GM19240 (cell line): ENCODE data around the gene GTPBP4.

ENCODE experiments used
- DNase-seq: peaks from one replicate; pipeline ENCODE4 v3.0.0; 2011; ENCODE audit warnings: low spot score; ENCODE audit not compliant: insufficient read length

GTPBP4 gene

DNA sequence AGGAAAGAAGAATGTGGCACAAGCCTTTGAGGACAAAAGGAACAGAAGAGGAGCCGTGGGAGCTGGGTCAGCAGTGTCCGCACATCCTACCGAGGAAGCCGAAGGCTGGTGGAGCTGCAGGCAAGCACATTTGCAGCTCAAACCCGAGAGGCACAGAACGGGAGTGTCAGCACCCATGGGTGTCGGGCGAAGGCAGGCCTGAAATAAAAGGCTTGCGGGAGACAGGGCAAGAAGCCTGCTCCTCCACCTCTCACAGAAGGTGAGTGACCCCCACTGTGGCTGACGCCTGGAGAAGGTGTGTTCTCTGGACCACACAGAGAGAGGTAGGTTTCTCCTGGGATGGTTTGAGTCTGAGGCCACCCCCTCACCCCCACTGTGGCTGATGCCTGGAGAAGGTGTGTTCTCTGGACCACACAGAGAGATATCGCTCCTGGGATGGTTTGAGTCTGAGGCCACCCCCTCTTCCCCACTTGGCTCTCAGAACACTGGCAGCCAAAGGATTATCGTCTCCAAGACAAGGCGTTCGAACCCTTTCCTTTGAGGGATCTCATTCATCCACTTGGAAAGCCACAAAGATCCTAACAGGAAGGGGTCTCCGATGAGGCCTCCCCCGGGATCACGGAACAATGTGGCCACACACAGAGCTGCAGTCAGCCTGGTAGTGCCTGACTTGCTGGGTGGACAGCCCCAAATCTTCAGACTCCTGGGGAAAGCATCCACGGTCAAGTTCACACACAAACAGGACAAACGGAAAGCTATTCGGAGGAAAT, 21.6 kb upstream of the GTPBP4 start:
- DNase-seq, result no peak

DNA sequence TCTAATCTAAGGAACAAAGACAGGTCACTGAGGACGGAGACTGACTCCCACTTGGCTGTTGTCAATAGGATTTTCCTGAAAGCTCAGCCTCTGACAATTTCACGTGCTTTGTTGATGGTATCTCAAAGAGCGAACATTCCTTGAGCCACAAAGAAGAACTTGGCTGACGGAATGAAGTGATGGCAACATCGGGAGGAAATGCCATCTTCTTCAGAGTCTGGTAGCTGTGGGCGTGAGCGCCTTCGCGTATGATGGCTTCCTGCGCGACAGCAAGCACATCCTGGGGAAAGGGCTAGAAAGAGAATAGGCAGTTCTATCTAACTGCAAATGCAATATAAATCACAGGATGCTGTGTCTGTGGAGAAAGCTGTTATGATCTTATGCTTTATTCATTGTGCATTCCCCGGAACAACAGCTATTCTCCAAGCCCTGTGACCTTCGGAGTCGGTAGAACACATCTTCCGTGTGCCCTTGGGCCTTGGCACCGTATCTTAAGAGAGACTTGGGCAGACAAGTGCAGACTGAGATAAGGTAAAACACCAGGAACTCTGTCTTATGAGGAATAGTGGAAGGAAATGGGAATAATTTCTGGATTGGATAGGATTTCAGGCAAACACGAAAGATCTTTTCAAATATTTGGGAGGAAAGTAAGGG, 19.6 kb upstream of the GTPBP4 start:
- no peak for DNase-seq

DNA sequence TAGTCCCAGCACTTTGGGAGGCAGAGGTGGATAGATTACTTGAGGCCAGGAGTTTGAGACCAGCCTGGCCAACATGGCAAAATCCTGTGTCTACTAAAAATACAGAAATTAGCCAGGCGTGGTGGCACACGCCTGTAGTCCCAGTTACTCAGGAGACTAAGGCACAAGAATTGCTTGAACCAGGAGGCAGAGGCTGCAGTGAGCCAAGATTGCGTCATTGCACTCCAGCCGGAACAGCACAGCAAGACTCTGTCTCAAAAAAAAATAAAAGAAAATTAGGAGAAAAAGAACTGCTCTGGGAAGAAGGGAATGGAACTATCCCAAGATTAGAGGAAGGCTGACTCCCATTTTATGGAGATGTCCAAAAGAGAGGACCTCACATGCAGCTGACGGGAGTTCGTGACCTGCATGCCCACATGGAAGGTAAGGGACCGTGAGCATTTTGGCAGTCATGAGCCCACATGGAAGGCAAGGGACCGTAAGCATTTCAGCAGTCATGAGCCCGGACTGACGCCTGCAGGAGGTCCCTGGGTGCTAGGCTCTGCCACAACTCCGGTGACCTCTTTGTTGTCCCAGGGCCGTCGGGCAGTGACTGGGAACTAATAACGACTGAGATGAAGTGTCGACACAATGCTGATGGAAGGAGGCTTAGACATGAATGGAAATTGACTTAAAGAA, 18.6 kb upstream of the GTPBP4 start:
- no peak for DNase-seq

- no peak for DNase-seq
Measured at GRCh38 chr10:970311-971149, 17.7 kb upstream of the GTPBP4 start.

GRCh38 chr10:971150-971542, 17.1 kb upstream of the GTPBP4 start:
- no peak for DNase-seq

DNA sequence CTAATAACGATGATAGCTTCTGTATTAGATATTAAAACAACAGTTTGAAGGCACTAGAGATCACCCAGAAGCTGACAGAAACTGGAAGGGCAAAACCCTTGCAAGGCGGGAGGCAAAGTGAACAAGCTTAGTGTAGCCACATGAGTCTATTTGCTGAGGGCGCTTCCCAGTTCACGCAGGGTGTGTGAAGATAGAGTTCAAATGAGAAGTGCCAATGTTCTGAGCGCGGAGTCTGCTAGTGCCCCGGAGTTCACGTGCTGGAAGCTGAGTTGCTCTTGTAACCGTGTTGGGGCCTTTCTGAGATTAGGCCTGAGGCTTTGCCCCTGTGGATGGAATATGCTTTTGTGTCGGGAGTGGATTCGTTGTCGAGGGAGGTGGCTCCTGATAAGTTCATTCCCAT, 16.6 kb upstream of the GTPBP4 start:
- no peak for DNase-seq

GRCh38 chr10:972763-973162, 15.5 kb upstream of the GTPBP4 start:
- DNase-seq, result no peak

GRCh38 chr10:974038-974784, 14.0 kb upstream of the GTPBP4 start:
- DNase-seq, result no peak

- no peak for DNase-seq
Measured at GRCh38 chr10:974785-975074, 13.5 kb upstream of the GTPBP4 start.

- DNase-seq, result no peak
Measured at GRCh38 chr10:976316-976715, 11.9 kb upstream of the GTPBP4 start.

- no peak for DNase-seq
Measured at GRCh38 chr10:978826-979421, 9.3 kb upstream of the GTPBP4 start.

- DNase-seq, result no peak
Measured at GRCh38 chr10:980468-981093, 7.7 kb upstream of the GTPBP4 start.

DNA sequence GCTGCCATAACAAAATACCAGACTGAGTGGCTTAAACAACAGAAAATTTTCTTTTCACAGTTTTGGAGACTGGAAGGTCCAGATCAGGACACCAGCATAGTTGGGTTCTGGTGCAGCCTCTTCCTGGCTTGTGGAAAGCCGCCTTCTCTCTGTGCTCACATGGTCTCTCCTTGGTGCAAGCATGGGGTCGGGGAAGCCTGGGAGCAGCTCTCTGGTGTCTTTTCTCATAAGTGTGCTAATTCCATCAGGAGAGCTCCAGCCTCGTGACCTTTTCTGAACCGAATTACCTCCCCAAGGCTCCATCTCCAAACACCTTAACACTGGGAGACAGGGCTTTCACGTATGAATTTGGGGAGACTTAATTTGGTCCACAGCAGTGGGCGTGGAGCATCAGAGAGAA, 4.8 kb upstream of the GTPBP4 start:
- DNase-seq, result no peak

GRCh38 chr10:983971-984655, 4.1 kb upstream of the GTPBP4 start:
- DNase-seq, result no peak

DNA sequence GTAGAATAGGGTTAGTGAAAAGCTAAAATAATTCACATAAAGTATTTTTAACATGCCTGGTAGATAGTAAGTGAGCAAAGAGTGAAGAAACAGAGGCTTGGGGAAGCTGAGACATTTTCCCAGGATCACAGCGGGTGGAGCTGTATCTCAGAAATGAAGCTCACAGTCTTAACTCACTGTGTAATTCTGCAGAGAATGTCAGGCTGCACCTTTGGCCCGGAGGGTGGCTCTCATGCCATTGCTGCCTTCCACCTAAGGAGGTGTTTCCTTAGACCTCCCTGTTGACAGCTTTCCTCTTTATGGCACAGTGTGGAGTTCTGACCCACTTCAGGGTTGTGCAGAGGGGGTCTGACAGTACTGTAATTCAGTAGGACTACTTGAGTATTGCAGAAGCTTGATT, 2.9 kb upstream of the GTPBP4 start:
- DNase-seq, result no peak

GRCh38 chr10:986137-986825, 2.0 kb upstream of the GTPBP4 start:
- no peak for DNase-seq

DNA sequence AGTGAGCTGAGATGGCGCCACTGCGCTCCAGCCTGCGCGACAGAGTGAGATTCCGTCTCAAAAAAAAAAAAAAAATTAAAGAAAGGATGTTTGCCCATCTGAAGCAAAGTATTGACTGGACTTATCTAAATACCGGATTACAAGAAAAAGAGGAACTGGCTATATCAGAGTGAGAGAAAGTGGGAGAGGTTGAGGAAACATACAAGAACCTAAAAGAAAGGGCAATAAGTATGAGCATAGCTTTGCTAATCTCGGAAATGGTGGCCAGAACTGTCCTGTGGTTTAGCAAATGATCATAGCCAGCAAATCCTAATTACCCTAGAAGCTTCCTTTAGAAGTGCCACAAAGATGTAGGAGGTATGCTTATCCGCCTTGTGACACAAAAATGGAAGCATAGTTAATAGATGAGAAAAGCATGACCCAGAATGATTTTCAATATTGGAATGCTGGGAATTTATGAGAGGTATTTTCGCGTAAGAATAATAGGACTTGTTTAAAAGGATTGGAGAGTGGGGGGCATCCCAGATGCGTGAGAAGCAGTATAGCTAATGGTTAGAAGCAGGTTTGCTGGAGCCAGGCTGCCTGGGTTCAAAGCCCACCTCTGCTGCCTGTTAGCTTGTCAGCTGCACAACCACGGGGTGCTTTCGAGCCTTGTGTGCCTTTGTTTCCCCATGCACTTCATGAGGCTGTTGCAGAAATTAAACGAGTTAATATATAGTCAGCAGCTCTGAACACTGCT, 1.2 kb upstream of the GTPBP4 start:
- no peak for DNase-seq

DNA sequence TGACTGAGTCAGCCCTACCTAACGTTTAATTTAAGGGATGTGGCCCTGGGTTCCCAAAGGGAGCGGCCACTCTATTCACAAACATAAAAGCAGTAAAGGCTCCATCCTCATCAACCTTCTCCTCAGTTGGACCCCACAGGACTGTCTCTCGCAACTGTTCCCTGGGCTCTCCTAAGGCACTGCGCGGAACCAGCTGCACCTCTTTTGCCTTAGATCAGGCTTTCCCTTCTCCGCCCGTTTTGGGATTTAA, 689 bp upstream of the GTPBP4 start:
- DNase-seq, result no peak
